Measurements from ENCODE around the gene PARD3B. TPM values are rescaled to one million over a fixed set of nuclear protein-coding genes. Genes with fewer than 3 reads are reported as not detected.
"Not testable (repeated sequence)": the region's sequence is repeated elsewhere in the genome, so short reads cannot be mapped to it uniquely, and the experiment has no call there.

Gene PARD3B
- total RNA-seq, 1 donor from 2014 or later = 23.8 TPM

DNA sequence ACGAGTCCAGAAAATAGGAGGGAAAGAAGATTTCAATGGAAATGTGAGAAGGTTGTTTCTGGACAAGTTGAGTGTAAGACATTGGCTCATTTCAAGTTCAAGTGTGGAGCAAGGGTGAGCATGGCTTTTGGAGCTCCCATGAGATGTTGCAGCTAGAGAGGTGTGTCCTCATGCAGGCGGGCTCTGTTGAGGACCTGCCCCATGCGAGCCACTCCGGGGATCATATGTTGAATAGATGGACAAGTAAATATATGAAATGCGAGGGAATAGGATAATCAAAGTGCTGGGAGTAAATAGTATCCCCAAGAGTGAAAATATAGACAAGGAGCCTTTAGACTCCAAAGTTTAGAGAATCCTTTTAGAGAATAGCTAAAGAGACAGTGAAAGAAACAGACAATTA is 936.6 kb downstream of the PARD3B start:
- H3K4me1 ChIP-seq = no peaks in the 10 kb centered on the region
- H3K36me3 ChIP-seq = no peaks in the 10 kb centered on the region
- ATAC-seq (no peak), DNase-seq (no peak)
- H3K27ac ChIP-seq = no peak overlapping the region
- intact Hi-C loops (cut with DNase I) = no loop called here
- H3K9me3 ChIP-seq = no peaks in the 10 kb centered on the region
- H3K27me3 ChIP-seq (ENCODE audit: low read depth) = no peaks in the 10 kb centered on the region
- TF ChIP-seq CTCF (IDR thresholded peaks at IDR 0.05) = no peak
- H3K4me3 ChIP-seq = no peak overlapping the region

- no peaks in the 10 kb centered on the region for H3K9me3 ChIP-seq
- ATAC-seq = no peak
- H3K27ac ChIP-seq = no peak overlapping the region
- no peak overlapping the region for H3K4me3 ChIP-seq
- no peak for TF ChIP-seq CTCF (IDR thresholded peaks at IDR 0.05)
- intact Hi-C loops (cut with DNase I) = no loop called here
- H3K36me3 ChIP-seq = no peaks in the 10 kb centered on the region
- DNase-seq = no peak
- H3K4me1 ChIP-seq = no peaks in the 10 kb centered on the region
- H3K27me3 ChIP-seq (ENCODE audit: low read depth) = no peaks in the 10 kb centered on the region
These were observed 937.3 kb downstream of the PARD3B start for GRCh38 chr2:205482399-205483081.

DNA sequence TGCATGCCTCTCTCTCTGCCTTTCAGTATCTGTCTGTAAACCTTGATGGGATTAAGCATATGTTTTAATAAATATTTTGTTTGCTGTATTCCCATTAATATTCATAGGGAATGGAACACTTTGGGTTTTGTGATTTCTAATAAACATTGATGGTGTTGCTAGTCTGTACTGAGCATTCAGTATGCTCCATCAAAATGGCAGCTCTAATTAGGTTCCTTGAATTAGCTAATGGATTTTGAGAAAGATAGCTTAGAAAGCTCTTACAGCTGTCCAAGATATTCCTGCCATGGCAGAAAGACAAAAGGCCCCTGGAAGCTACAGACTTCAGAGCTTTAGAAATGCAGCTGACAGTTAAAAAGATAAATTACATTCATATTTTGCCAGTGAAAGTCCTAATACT is 937.8 kb downstream of the PARD3B start:
- ATAC-seq (no peak), DNase-seq (no peak)
- TF ChIP-seq CTCF (IDR thresholded peaks at IDR 0.05) = no peak
- no peak overlapping the region for H3K27ac ChIP-seq
- no peaks in the 10 kb centered on the region for H3K36me3 ChIP-seq
- no peak overlapping the region for H3K4me3 ChIP-seq
- intact Hi-C loops (cut with DNase I) = no loop called here
- no peaks in the 10 kb centered on the region for H3K4me1 ChIP-seq
- no peaks in the 10 kb centered on the region for H3K27me3 ChIP-seq (ENCODE audit: low read depth)
- H3K9me3 ChIP-seq = no peaks in the 10 kb centered on the region

GRCh38 chr2:205484215-205484614 is 938.9 kb downstream of the PARD3B start:
- ATAC-seq (no peak), DNase-seq (no peak)
- Histone ChIP-seq H3K27me3 (ENCODE audit: low read depth) (no peaks in the 10 kb centered on the region), H3K27ac (no peak overlapping the region), H3K9me3 (no peaks in the 10 kb centered on the region), H3K36me3 (no peaks in the 10 kb centered on the region), H3K4me1 (no peaks in the 10 kb centered on the region), H3K4me3 (no peak overlapping the region)
- intact Hi-C loops (cut with DNase I) = no loop called here
- TF ChIP-seq CTCF (IDR thresholded peaks at IDR 0.05) = no peak

DNA sequence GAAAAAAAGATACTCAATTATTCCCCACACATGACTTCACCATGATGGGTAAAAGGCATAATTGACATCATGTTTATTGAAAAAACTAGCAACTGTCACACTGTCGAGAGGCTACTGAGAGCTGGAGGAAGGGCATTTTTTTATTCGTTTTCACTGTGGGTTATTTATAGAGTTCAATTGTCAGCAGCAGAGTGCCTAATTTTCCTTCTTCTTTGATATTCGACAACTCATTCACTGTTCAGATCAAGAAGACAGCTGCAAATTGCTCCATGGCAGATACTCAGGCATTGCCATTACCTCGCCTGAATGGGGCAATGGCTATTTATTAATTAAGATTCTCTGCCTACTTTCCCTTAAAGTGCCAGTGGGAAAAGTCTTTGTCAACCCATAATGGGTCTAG is 939.5 kb downstream of the PARD3B start:
- Histone ChIP-seq H3K4me1 (no peaks in the 10 kb centered on the region), H3K27ac (no peak overlapping the region), H3K27me3 (ENCODE audit: low read depth) (no peaks in the 10 kb centered on the region), H3K9me3 (no peaks in the 10 kb centered on the region), H3K36me3 (no peaks in the 10 kb centered on the region), H3K4me3 (no peak overlapping the region)
- ATAC-seq (no peak), DNase-seq (no peak)
- intact Hi-C loops (cut with DNase I) = no loop called here
- TF ChIP-seq CTCF (IDR thresholded peaks at IDR 0.05) = no peak

GRCh38 chr2:205493528-205493927 is 948.3 kb downstream of the PARD3B start:
- H3K36me3 ChIP-seq; H3K27ac ChIP-seq; H3K9me3 ChIP-seq; intact Hi-C loops (cut with DNase I); DNase-seq; ATAC-seq; H3K27me3 ChIP-seq (ENCODE audit: low read depth); H3K4me1 ChIP-seq; H3K4me3 ChIP-seq: not testable (repeated sequence)

Data from lower lobe of right lung (tissue), 2 donors.